ENCODE results near the gene LHPP.

DNA sequence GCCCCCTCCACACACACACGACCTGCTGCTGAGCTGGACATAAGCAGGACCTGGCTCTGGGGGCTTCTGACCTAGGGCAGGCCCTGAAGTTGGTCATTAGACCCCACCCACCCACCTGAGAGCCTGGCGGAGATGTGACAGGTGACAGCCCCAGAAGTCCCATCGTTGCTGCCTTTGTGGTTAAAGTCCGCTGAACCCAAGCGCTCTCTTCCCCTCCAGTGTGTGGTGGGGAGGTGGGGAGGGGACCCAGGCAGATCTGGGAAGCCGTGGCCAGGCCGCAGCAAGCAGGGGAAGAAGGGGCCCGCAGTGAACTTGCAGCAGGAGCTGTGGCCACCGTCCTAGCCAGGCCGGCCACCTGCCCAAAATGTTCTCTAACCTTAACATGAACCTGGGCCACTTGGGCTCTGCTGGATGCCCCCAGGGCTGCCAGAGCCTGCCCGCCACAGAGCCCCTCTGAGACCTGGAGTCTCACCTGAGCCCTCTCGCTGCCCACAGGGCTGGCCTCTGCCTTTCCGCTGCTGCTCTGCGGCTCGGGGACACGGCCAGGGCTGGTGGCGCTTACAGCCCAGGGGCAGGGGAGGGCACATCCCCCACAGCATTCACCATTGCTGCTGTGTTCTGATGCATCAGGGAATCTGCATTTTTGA is 65.1 kb downstream of the LHPP start:
- TF ChIP-seq, protein P1, sequence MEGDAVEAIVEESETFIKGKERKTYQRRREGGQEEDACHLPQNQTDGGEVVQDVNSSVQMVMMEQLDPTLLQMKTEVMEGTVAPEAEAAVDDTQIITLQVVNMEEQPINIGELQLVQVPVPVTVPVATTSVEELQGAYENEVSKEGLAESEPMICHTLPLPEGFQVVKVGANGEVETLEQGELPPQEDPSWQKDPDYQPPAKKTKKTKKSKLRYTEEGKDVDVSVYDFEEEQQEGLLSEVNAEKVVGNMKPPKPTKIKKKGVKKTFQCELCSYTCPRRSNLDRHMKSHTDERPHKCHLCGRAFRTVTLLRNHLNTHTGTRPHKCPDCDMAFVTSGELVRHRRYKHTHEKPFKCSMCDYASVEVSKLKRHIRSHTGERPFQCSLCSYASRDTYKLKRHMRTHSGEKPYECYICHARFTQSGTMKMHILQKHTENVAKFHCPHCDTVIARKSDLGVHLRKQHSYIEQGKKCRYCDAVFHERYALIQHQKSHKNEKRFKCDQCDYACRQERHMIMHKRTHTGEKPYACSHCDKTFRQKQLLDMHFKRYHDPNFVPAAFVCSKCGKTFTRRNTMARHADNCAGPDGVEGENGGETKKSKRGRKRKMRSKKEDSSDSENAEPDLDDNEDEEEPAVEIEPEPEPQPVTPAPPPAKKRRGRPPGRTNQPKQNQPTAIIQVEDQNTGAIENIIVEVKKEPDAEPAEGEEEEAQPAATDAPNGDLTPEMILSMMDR (IDR thresholded peaks at IDR 0.05) = no peak
- TF ChIP-seq EP300 (IDR thresholded peaks at IDR 0.05; ENCODE audit: low read depth) (no peak), POLR2A (IDR thresholded peaks at IDR 0.05) (no peak), POLR2AphosphoS5 (IDR thresholded peaks at IDR 0.05) (no peak)

Measured in transverse colon (tissue), 4 donors.